GM23338 (cell line): ENCODE results near the gene MTX3.

Experiments
- CTCF ChIP-seq, 2 experiments: fragments of 200-600 bp in 1 of 2; sonication (generic) in 1 of 2; conservative IDR thresholded peaks; 2 replicates each; pipeline versions ENCODE4 v1.5.1 to v1.6.1; 2016 to 2017; ENCODE audit warnings: antibody characterized with exemption in 2 of 2, low read depth in 2 of 2, mild to moderate bottlenecking in 2 of 2, moderate library complexity in 1 of 2
- EZH2 ChIP-seq: fragments of 200-600 bp; sonication (generic); IDR thresholded peaks from one replicate; pipeline ENCODE4 v1.8.0; 2017; ENCODE audit warnings: antibody characterized with exemption, mild to moderate bottlenecking, low read depth; ENCODE audit not compliant: unreplicated experiment
- JUNB ChIP-seq: IDR thresholded peaks from one replicate; pipeline ENCODE4 v1.6.1; 2016; ENCODE audit warnings: antibody characterized with exemption; ENCODE audit not compliant: unreplicated experiment
- POLR2AphosphoS5 ChIP-seq: IDR thresholded peaks from 2 replicates; pipeline ENCODE4 v1.6.1; 2016; ENCODE audit warnings: antibody characterized with exemption, low read depth
- REST ChIP-seq: IDR thresholded peaks from one replicate; pipeline ENCODE4 v1.6.1; 2018; ENCODE audit warnings: antibody characterized with exemption; ENCODE audit not compliant: unreplicated experiment
- ZNF114 ChIP-seq: fragments of 250-450 bp; sonication (Bioruptor Pico); IDR thresholded peaks from 2 replicates; pipeline ENCODE4 v1.5.0; 2020; ENCODE audit warnings: mild to moderate bottlenecking, moderate library complexity

- TF ChIP-seq CTCF (conservative IDR thresholded peaks at IDR 0.05; ENCODE audit: low read depth in 2 of 2) (no peak), POLR2AphosphoS5 (no peak), REST (no peak), EZH2 (no peak), JUNB (no peak), ZNF114 (CRISPR knock-in tag) (no peak)
These were observed 8.9 kb downstream of the MTX3 start for GRCh38 chr5:79982136-79982535.
